GM19023 (cell line): ENCODE results near the gene RAB1B.
"Not testable (repeated sequence)": the region's sequence is repeated elsewhere in the genome, so short reads cannot be mapped to it uniquely, and the experiment has no call there.

Source experiments
- ATAC-seq: cut with Tn5 transposase; IDR thresholded peaks from one replicate; pipeline ENCODE4 v1.9.1; 2021; ENCODE audit warnings: mild to moderate bottlenecking, moderate library complexity; ENCODE audit not compliant: unreplicated experiment

The RAB1B gene

GRCh38 chr11:66239511-66239910 lies 28.9 kb upstream of the RAB1B start:
- ATAC-seq, result no peak

GRCh38 chr11:66239998-66240780 lies 28.2 kb upstream of the RAB1B start:
- no peak for ATAC-seq

- ATAC-seq, result no peak
These were observed 27.7 kb upstream of the RAB1B start for GRCh38 chr11:66240781-66241136.

GRCh38 chr11:66242095-66242765 lies 26.2 kb upstream of the RAB1B start:
- ATAC-seq, result no peak

- no peak for ATAC-seq
These were observed 24.5 kb upstream of the RAB1B start for GRCh38 chr11:66243782-66244535.

- no peak for ATAC-seq
These were observed 21.1 kb upstream of the RAB1B start for GRCh38 chr11:66247295-66247694.

- no peak for ATAC-seq
These were observed 20.6 kb upstream of the RAB1B start for GRCh38 chr11:66247801-66248200.

- ATAC-seq, result no peak
These were observed 19.5 kb upstream of the RAB1B start for GRCh38 chr11:66248903-66249302.

- no peak for ATAC-seq
These were observed 16.6 kb upstream of the RAB1B start for GRCh38 chr11:66251809-66252208.

- not testable (repeated sequence) for ATAC-seq
These were observed 15.4 kb upstream of the RAB1B start for GRCh38 chr11:66253081-66253480.

- ATAC-seq, result no peak
These were observed 10.0 kb upstream of the RAB1B start for GRCh38 chr11:66258473-66258893.

- no peak for ATAC-seq
These were observed 9.2 kb upstream of the RAB1B start for GRCh38 chr11:66259225-66259624.

- ATAC-seq, result no peak
These were observed 8.5 kb upstream of the RAB1B start for GRCh38 chr11:66259956-66260355.

- ATAC-seq, result no peak
These were observed 6.9 kb upstream of the RAB1B start for GRCh38 chr11:66261578-66261977.

GRCh38 chr11:66262191-66262590 lies 6.2 kb upstream of the RAB1B start:
- ATAC-seq, result no peak

- no peak for ATAC-seq
These were observed 5.7 kb upstream of the RAB1B start for GRCh38 chr11:66262696-66263095.

GRCh38 chr11:66263231-66263630 lies 5.2 kb upstream of the RAB1B start:
- ATAC-seq, result no peak

- no peak for ATAC-seq
These were observed 4.7 kb upstream of the RAB1B start for GRCh38 chr11:66263785-66264184.

- ATAC-seq, result no peak
These were observed 4.1 kb upstream of the RAB1B start for GRCh38 chr11:66264383-66264782.

GRCh38 chr11:66264914-66265313 lies 3.5 kb upstream of the RAB1B start:
- no peak for ATAC-seq

- no peak for ATAC-seq
These were observed 2.7 kb upstream of the RAB1B start for GRCh38 chr11:66265531-66266377.
